Activated CD4-positive, alpha-beta T cell treated with anti-CD3 and anti-CD28 coated beads, Interleukin-2, amount 10 ng/mL, durations not matched to agents 24 days and 14 days (primary cell): ENCODE measurements around the gene GPATCH2. TPM values are rescaled to one million over a fixed set of nuclear protein-coding genes. Genes with fewer than 3 reads are reported as not detected.

Source experiments
- DNase-seq: peaks from one replicate; pipeline ENCODE4 v3.0.0; 2022
- H3K27ac Mint-ChIP-seq: one replicate; pipeline ENCODE4 v1.8.0; 2022; ENCODE audit warnings: mild to moderate bottlenecking, mixed read lengths
- H3K27me3 Mint-ChIP-seq: one replicate; pipeline ENCODE4 v1.8.0; 2022; ENCODE audit warnings: mixed read lengths
- H3K36me3 Mint-ChIP-seq: one replicate; pipeline ENCODE4 v1.8.0; 2022; ENCODE audit warnings: low read depth, mild to moderate bottlenecking, mixed read lengths
- H3K4me1 Mint-ChIP-seq: one replicate; pipeline ENCODE4 v1.8.0; 2021; ENCODE audit warnings: mixed read lengths
- H3K4me3 Mint-ChIP-seq: one replicate; pipeline ENCODE4 v1.8.0; 2022; ENCODE audit warnings: mild to moderate bottlenecking, moderate library complexity, mixed read lengths
- H3K9me3 Mint-ChIP-seq: one replicate; pipeline ENCODE4 v1.8.0; 2021; ENCODE audit warnings: mixed read lengths
- intact Hi-C: fragments of 100-400 bp; cut with micrococcal nuclease; formaldehyde crosslinking; loops from one replicate; pipeline ENCODE4 v1.15.1; 2023
- total RNA-seq: library from RNA; stranded (reverse); gene quantifications from 2 replicates; pipeline ENCODE4 v1.2.3, GENCODE V29; 2022

GPATCH2 gene
- total RNA-seq, 1 donor from 2014 or later, result 12.1 TPM

DNA sequence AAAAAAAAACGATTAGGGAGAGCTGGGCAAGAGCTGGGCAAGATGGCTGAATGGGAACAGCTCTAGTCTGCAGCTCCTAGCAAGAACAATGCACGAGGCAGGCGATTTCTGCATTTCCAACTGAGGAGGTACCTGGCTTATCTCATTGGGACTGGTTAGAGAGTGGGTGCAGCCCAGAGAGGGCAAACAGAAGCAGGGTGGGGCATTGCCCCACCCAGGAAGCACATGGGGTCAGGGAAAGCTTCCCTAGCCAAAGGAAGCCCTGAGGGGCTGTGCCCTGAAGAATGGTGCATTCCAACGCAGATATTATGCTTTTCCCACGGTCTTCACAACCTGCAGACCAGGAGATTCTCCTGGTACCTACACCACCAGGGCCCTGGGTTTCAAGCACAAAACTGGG lies 251.6 kb downstream of the GPATCH2 start:
- Mint-ChIP-seq H3K27ac (no peak overlapping the region), H3K9me3 (peaks cover 14% of the 10 kb centered on the region), H3K27me3 (no peaks in the 10 kb centered on the region), H3K36me3 (no peaks in the 10 kb centered on the region), H3K4me1 (no peaks in the 10 kb centered on the region), H3K4me3 (no peak overlapping the region)
- intact Hi-C loops, result no loop called here
- no peak for DNase-seq

Other genes starting within 250 kb of the GPATCH2 start
- not detected in 2 replicates for gene SPATA17, start 254 bp upstream of the GPATCH2 start, total RNA-seq